GM18517 (cell line): Measurements from ENCODE around the gene TRMT6.

Experiments
- ATAC-seq: cut with Tn5 transposase; IDR thresholded peaks from one replicate; pipeline ENCODE4 v1.9.1; 2021; ENCODE audit warnings: mild to moderate bottlenecking, moderate library complexity; ENCODE audit not compliant: unreplicated experiment

The TRMT6 gene

DNA sequence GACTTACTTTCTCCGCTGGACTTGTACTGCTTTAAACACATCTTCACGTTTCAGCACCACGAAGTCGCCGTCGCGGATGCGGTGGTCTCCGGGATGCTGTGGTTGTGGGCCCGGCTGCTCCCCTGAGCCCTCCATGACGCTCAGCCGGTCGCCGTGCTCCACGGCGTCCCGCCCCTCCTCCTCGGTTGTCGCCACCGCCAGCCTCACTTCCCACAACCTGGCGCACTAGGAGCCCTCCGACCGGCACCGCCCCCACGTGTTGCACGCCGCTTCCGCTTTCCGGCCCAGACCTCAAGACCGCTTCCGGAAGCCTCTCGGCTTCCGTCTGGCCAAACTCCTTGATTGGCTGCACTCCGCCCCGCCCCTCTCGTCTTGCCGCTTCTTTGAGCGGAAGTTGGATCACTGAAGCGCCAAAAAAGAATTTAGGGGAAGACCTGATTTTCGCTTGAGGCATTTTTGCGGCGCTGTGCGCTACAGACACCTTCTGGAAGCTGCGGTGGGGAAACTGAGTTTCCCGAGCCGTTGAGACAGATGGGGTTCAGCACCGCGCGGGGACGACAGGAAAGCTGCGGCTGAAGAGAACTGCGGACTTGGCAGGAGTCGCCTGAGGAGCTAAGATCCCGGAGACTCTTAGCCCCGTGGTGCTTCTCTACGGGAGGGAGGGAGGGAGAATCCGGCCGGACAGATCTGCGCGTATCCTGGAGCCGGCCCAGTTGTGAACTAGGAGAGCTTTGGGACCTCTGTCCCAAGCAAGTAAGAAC lies at the start of gene TRMT6, which contains the start of gene MCM8:
TRMT6 (minus strand) TSS at position 263 of the 761 bp plus-strand sequence; CDS start at position 135, 128 bp downstream.
MCM8 (plus strand) TSS at position 382 of the 761 bp plus-strand sequence. CDS start 1,364 bp downstream, outside the sequence.
- ATAC-seq = peak; percentile 97

DNA sequence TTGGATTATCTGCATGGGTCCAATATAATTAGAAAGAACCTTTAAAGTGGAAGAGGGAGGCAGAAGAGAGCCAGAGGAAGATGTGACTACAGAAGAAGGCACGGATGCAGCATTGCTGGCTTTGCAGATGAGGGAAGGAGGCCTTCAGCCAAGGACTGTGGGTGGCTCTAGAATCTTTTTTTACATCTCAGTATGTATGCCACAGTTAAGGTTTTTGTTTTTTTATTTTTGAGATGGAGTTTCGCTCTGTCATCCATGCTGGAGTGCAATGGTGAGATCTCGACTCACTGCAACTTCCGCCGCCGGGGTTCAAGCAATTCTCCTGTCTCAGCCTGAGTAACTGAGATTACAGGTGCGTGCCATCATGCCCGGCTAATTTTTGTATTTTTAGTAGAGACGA lies 49.5 kb upstream of the TRMT6 start:
- no peak for ATAC-seq

DNA sequence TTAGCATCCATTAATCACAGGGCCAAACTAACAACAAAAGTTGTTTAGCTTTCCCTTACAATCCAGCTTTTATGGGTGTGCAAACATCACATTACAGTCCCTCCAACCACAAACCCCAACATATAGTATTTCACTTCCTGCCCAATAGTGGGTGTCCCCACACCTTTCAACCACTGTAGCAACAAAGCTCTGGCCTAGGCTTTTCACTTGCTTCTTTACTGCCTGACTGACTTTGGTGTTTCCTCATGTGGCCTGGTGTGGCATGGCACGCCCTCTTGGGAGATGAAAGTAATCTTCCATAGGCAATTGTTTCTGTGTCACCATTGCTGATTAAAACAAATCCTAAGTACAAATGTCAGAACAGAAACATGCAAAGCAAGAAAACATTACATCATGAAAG lies 46.4 kb upstream of the TRMT6 start:
- peak; percentile 94 for ATAC-seq

- ATAC-seq = no peak
These were observed 41.5 kb upstream of the TRMT6 start for GRCh38 chr20:5991623-5992441.

DNA sequence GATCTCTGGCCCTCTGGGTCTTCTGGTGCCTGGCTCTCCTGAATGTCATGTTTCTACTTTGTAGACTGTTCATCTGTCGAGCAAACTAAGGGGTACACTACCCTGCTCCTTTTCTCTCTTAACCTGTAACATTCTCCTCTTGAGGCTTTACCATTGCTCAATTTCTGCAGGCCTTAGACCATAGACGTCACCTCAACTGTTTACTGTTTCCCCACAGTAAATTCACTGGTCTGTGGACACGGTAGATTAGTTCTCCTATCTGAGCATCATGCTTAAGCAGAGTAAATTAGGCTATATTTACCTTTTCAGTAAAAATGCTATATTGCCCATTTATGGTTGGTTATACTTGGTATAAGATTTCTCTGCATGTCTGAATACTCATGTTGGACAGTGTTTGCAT lies 40.6 kb upstream of the TRMT6 start:
- no peak for ATAC-seq

DNA sequence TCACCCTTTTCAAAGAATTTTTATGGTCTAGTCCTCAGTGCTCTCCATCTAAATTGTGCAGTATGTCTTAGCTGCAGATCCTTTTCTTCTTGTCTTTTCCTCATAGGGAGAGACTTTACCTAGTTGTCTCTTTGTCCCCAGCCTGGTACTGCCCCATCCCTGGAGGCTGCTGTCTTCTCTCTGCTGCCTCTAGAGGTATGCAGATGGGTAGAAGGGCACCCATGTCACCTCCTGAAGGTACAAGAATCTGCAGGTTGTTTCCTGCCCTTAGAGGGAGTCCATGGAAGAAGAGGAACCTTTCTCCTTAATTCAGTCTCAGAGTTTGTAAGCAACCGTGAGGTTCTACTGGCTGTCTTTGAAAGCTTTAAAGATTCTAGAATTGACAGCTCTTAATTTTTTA lies 39.2 kb upstream of the TRMT6 start:
- ATAC-seq = no peak

GRCh38 chr20:5987383-5987782 lies 37.0 kb upstream of the TRMT6 start:
- no peak for ATAC-seq

DNA sequence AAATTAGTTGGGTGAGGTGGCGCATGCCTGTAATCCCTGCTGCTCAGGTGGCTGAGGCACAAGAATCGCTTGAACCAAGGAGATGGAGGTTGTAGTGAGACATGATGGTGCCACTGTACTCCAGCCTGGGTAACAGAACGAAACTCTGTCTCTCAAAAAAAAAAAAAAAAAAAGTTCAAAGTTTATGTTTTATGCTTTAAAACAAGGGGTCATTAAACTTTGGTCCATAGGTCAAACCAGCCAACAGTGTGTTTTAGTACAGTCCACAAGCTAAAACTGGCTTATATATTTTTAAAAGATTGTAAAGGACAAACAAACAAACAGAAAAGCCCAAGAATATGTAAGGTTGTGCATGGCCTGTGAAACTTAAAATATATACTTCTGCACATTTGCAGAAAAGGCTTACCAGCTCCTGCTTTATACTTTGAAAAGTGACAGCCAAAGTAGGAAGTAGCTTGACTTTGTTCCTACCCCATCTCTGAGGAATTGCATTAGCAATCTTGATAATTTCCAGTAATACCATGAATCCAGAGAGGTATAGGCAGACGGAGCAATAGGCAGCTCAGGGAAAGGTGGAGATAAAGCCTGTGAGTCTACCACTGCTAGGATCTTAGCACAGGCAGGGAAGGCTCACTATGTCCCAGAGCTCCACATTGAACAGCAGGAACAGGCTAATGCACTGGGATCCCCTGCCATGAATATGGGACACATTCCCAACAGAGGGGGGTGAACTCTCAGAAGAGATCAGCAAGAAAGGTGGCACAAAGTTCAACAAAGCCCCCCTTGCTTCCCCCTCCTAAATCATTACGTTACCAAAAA lies 30.6 kb upstream of the TRMT6 start:
- ATAC-seq = no peak

DNA sequence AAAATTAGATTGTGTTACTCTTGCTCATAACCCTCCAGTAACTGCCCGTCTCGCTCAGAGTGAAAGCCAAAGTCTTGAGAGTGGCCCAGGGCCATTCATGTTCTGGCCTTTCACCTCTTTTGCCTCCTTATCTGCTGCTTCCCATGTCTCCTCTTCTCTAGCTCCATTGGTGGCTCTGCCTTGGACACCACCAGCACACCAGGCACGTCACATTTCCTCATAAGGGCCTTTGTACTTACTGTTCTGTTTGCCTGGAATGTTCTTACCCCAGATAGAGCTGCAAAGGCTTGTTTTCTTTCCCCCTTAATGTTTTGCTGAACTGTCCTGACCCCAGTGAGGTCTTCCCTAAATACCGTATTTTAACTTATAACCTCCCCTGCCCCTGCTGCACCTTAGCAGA lies 29.5 kb upstream of the TRMT6 start:
- no peak for ATAC-seq

- no peak for ATAC-seq
These were observed 27.6 kb upstream of the TRMT6 start for GRCh38 chr20:5977975-5978374.

- ATAC-seq = no peak
These were observed 26.9 kb upstream of the TRMT6 start for GRCh38 chr20:5977223-5977622.

GRCh38 chr20:5975778-5976177 lies 25.4 kb upstream of the TRMT6 start:
- no peak for ATAC-seq

- ATAC-seq = no peak
These were observed 24.2 kb upstream of the TRMT6 start for GRCh38 chr20:5974531-5974930.

DNA sequence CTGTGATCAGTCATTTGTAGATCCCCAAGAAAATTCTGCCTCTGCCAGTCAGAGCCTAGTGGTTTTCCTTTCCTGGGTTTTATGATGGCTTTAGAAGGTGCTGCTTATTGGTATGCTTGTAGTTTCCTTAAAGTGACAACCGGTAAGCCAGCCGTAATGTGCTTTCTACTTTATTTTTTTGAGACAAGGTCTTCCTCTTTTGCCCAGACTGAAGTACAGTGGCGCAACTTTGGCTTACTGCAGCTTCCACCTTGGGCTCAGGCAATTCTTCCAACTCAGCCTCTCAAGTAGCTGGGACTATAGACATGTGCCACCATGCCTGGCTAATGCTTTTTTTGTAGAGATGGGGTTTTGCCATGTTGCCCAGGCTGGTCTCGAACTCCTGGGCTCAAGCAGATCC lies 23.6 kb upstream of the TRMT6 start:
- no peak for ATAC-seq

GRCh38 chr20:5973172-5973571 lies 22.8 kb upstream of the TRMT6 start:
- ATAC-seq = no peak

DNA sequence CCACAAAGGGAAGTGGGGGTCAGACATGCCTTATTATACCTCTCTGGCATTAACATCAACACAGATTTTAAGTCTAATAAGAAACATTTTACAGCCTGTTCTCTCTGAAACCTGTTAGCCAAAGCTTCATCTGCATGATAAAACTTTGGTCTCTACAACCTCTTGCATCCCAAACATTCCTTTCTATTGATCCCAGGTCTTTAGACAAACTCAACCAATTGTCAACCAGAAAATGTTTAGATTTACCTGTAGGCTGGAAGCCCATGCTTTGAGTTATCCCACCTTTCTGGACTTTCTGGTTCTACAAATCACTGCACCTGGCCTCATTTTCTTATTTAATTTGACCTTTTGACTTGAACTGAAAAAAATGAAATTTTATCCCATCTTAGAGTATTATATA lies 20.9 kb upstream of the TRMT6 start:
- no peak for ATAC-seq

- no peak for ATAC-seq
These were observed 20.0 kb upstream of the TRMT6 start for GRCh38 chr20:5970381-5970780.

DNA sequence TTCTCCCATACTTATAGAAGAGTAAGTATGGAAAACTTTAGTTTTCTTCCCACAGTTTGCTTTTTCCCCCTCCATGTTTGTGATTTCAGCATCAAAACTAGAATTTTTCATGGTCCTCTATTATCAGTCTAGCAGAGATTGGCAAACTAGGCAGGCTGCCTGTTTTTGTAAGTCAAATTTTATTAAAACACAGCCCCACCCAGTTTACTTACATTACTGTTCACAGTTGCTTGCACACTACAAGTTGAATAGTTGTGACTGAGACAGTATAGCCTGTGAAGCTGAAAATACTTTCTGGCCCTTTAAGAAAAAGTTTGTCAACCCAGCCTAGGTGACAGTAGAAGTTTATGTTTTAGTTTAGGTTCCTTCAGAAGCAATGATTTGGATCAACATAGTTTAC lies 19.6 kb upstream of the TRMT6 start:
- ATAC-seq = no peak

DNA sequence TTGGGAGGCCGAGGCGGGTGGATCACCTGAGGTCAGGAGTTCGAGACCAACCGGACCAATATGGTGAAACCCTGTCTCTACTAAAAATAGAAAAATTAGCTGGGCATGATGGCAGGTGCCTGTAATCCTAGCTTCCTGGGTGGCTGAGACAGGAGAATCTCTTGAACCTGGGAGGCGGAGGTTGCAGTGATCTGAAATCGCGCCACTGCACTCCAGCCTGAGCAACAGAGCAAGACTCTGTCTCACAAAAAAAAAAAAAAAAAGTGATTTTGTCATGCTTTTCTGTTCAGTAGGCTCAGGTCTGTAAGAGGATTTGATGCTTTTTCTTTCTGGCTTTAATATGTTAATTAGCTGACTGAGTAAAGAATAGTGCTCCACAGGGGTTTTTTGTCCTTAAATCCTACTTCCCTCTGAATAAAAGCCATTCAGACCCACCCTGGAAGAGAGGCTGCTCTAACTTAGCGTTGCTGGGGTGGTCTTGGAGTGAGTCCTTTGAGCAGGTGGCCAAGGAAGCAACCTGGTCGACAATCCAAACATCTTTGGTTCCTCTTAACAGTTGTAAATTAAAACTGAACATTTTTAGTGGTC lies 19.1 kb upstream of the TRMT6 start:
- no peak for ATAC-seq

GRCh38 chr20:5968462-5968861 lies 18.1 kb upstream of the TRMT6 start:
- no peak for ATAC-seq

DNA sequence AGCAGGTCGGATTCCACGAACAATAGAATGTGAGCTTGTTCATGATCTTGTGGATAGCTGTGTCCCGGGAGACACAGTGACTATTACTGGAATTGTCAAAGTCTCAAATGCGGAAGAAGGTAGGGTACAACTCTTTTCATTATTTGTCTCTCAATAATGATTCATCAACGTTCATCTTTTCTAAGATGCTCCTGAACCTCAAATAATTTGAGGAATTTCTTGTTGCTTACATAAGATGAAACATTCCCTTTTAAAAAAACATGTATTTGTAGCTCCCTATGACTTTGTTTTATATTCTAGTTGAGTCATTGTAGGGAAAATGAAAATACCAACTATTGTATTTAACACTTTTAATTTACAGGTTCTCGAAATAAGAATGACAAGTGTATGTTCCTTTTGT lies 17.1 kb upstream of the TRMT6 start:
- ATAC-seq = no peak
